ENCODE measurements around the gene AATK. TPM values are rescaled to one million over a fixed set of nuclear protein-coding genes. Genes with fewer than 3 reads are reported as not detected.

Gene AATK
- total and polyA plus RNA-seq, 2 of the 13 experiments (the other 11 are each of a cell fraction or from before 2014, with no cell fraction given): 2.9 to 8.4 TPM

GRCh38 chr17:81083125-81083765 lies 82.8 kb downstream of the AATK start (continued):
- TF ChIP-seq ZHX2 (IDR thresholded peaks at IDR 0.05; ENCODE audit: low read depth): peak; percentile 78; the same call in 1 of the 2 replicates
- 0 out of 2 replicates have a peak, but pooled peaks have one; percentile 91 for TF ChIP-seq ZHX2 (CRISPR knock-in tag; IDR thresholded peaks at IDR 0.05; ENCODE audit: borderline replicate concordance)
- peak; percentile 77; the same call in 1 of the 2 replicates for TF ChIP-seq KLF15 (CRISPR knock-in tag; IDR thresholded peaks at IDR 0.05; ENCODE audit: borderline replicate concordance)
- TF ChIP-seq TEAD3 (CRISPR knock-in tag; optimal IDR thresholded peaks at IDR 0.05; ENCODE audit: borderline replicate concordance): peak; percentile 89
- peak; percentile 86 for TF ChIP-seq ATF7-NPFF (CRISPR knock-in tag; IDR thresholded peaks at IDR 0.05; ENCODE audit: low read depth)
- peak; percentile 36; the same call in 1 of the 2 replicates for TF ChIP-seq KAT7 (CRISPR knock-in tag; IDR thresholded peaks at IDR 0.05; ENCODE audit: borderline replicate concordance)
- TF ChIP-seq PBX3 (CRISPR knock-in tag; IDR thresholded peaks at IDR 0.05; ENCODE audit: borderline replicate concordance): 0 out of 2 replicates have a peak, but pooled peaks have one; percentile 80
- TF ChIP-seq SP5 (CRISPR knock-in tag; IDR thresholded peaks at IDR 0.05; ENCODE audit: borderline replicate concordance, low read depth): peak; percentile 97
- no peak for TF ChIP-seq SOX6 (IDR thresholded peaks at IDR 0.05)
- peak; percentile 94 for TF ChIP-seq SOX6 (CRISPR knock-in tag; IDR thresholded peaks at IDR 0.05)
- peak; percentile 28; the same call in 1 of the 2 replicates for TF ChIP-seq TOE1 (CRISPR knock-in tag; IDR thresholded peaks at IDR 0.05)
- 0 out of 2 replicates have a peak, but pooled peaks have one; percentile 84 for TF ChIP-seq ZNF335 (CRISPR knock-in tag; IDR thresholded peaks at IDR 0.05)
- TF ChIP-seq KLF6 (CRISPR knock-in tag; IDR thresholded peaks at IDR 0.05): peak; percentile 98
- TF ChIP-seq ZBTB37 (CRISPR knock-in tag; IDR thresholded peaks at IDR 0.05): peak; percentile 77
- peak; percentile 78 for TF ChIP-seq UBTF (CRISPR knock-in tag; IDR thresholded peaks at IDR 0.05)
- TF ChIP-seq CAMTA2 (CRISPR knock-in tag; IDR thresholded peaks at IDR 0.05; ENCODE audit: borderline replicate concordance): peak; percentile 54; the same call in 1 of the 2 replicates
- peak; percentile 48; the same call in 1 of the 2 replicates for TF ChIP-seq ZNF749 (CRISPR knock-in tag; IDR thresholded peaks at IDR 0.05; ENCODE audit: borderline replicate concordance)
- no peak for TF ChIP-seq CCAR2 (optimal IDR thresholded peaks at IDR 0.05; ENCODE audit: low read depth, low read length)
- peak; percentile 95 for TF ChIP-seq KLF12 (CRISPR knock-in tag; IDR thresholded peaks at IDR 0.05; ENCODE audit: borderline replicate concordance)

Data from HepG2 (cell line).